Keratinocyte (primary cell): ENCODE measurements around the gene COL9A3. TPM values are rescaled to one million over a fixed set of nuclear protein-coding genes. Genes with fewer than 3 reads are reported as not detected.

Source experiments
- DNase-seq: peaks from one replicate; pipeline ENCODE4 v3.0.0-alpha.2; 2011; ENCODE audit warnings: low read depth, missing footprints, low spot score
- FAIRE-seq: peaks from 2 replicates; lab custom pipeline; 2011; peaks lifted over from hg19 to GRCh38; lab: Jason Lieb, UNC
- H2AFZ ChIP-seq: 2 replicates; pipeline ENCODE4 v1.6.0; 2012; ENCODE audit warnings: low read length, control low read depth, inconsistent platforms; ENCODE audit not compliant: control insufficient read depth
- H3K27ac ChIP-seq: 2 replicates; pipeline ENCODE4 v1.5.1; 2011; ENCODE audit warnings: low read length; ENCODE audit not compliant: control insufficient read depth, insufficient read depth
- H3K27me3 ChIP-seq: 3 replicates; pipeline ENCODE4 v1.6.0; 2011; ENCODE audit warnings: low read length; ENCODE audit not compliant: control insufficient read depth, insufficient read depth; ENCODE audit errors: extremely low read depth
- H3K36me3 ChIP-seq, 2 experiments: 2 replicates in 1 of 2; 3 replicates in 1 of 2; pipeline ENCODE4 v1.5.1; 2011; ENCODE audit warnings: low read length in 2 of 2, mild to moderate bottlenecking in 1 of 2; ENCODE audit not compliant: control insufficient read depth in 2 of 2, insufficient read depth in 2 of 2; ENCODE audit errors: extremely low read depth in 1 of 2
- H3K4me1 ChIP-seq: 3 replicates; pipeline ENCODE4 v1.5.1; 2011; ENCODE audit warnings: low read length; ENCODE audit not compliant: control insufficient read depth, insufficient read depth; ENCODE audit errors: extremely low read depth
- H3K4me2 ChIP-seq: 3 replicates; pipeline ENCODE4 v1.6.0; 2011; ENCODE audit warnings: low read depth, low read length; ENCODE audit not compliant: control insufficient read depth, insufficient read depth; ENCODE audit errors: extremely low read depth
- H3K4me3 ChIP-seq, 3 experiments: fragments of 200-600 bp in 1 of 3; sonication (generic) in 1 of 3; 2 replicates in 2 of 3; 3 replicates in 1 of 3; pipeline ENCODE4 v1.5.1; 2011 to 2016; ENCODE audit warnings: low read length in 3 of 3, mild to moderate bottlenecking in 3 of 3, control low read depth in 2 of 3, inconsistent platforms in 1 of 3, low read depth in 1 of 3, mixed read lengths in 1 of 3, mixed run types in 1 of 3, moderate library complexity in 1 of 3; ENCODE audit not compliant: control insufficient read depth in 2 of 3, insufficient read depth in 2 of 3; ENCODE audit errors: extremely low read depth in 1 of 3
- H3K79me2 ChIP-seq: 2 replicates; pipeline ENCODE4 v1.6.0; 2012; ENCODE audit warnings: low read length; ENCODE audit not compliant: control insufficient read depth, insufficient read depth
- H3K9ac ChIP-seq: 3 replicates; pipeline ENCODE4 v1.6.0; 2011; ENCODE audit warnings: low read length; ENCODE audit not compliant: control insufficient read depth, insufficient read depth; ENCODE audit errors: extremely low read depth
- H3K9me1 ChIP-seq: 3 replicates; pipeline ENCODE4 v1.6.0; 2011; ENCODE audit warnings: low read length; ENCODE audit not compliant: control insufficient read depth, insufficient read depth; ENCODE audit errors: extremely low read depth
- H3K9me3 ChIP-seq: 2 replicates; pipeline ENCODE4 v1.5.1; 2012; ENCODE audit warnings: low read depth, low read length; ENCODE audit not compliant: control insufficient read depth
- H4K20me1 ChIP-seq: 3 replicates; pipeline ENCODE4 v1.6.0; 2011; ENCODE audit warnings: low read length; ENCODE audit not compliant: control insufficient read depth, insufficient read depth; ENCODE audit errors: extremely low read depth
- EZH2 ChIP-seq: IDR thresholded peaks from one replicate; pipeline ENCODE4 v1.6.1; 2012; ENCODE audit warnings: inconsistent platforms, mild to moderate bottlenecking, low read length, moderate library complexity
- dilution Hi-C: fragments of 300-500 bp; cut with MboI; formaldehyde crosslinking; loops from one replicate; pipeline ENCODE4 v1.7.0; 2020; ENCODE audit warnings: low sequenced_read_pairs; ENCODE audit not compliant: extremely low pct_ligation_motif_present
- polyA plus RNA-seq, 5 experiments: library from polyadenylated mRNA; depleted of rRNA in 3 of 5; stranded (reverse) in 3 of 5; stranded (forward) in 1 of 5; unstranded in 1 of 5; fragments of >200 nt; gene quantifications; 1 replicate in 1 of 5; 2 replicates in 3 of 5; 3 replicates in 1 of 5; pipeline versions ENCODE4 v1.2.1 to v1.2.3, GENCODE V29; 2011 to 2012; ENCODE audit warnings: missing spikeins in 2 of 5, low read depth in 1 of 5, low replicate concordance in 1 of 5
- TF ChIP-seq, protein P1 (sequence below), 3 experiments: IDR thresholded peaks in 1 of 3; conservative IDR thresholded peaks in 1 of 3; optimal IDR thresholded peaks in 1 of 3; 2 replicates in 2 of 3; 3 replicates in 1 of 3; pipeline versions ENCODE3 to v1.5.1; 2011; ENCODE audit warnings: low read length in 3 of 3, mild to moderate bottlenecking in 3 of 3, moderate library complexity in 2 of 3, control low read depth in 1 of 3, inconsistent platforms in 1 of 3; ENCODE audit not compliant: insufficient read depth in 2 of 3; ENCODE audit errors: extremely low read depth in 1 of 3

Gene COL9A3
- polyA plus RNA-seq, 1 donor (not counting 4 experiments of a cell fraction or from before 2014, with no cell fraction given) = 4.8 TPM

DNA sequence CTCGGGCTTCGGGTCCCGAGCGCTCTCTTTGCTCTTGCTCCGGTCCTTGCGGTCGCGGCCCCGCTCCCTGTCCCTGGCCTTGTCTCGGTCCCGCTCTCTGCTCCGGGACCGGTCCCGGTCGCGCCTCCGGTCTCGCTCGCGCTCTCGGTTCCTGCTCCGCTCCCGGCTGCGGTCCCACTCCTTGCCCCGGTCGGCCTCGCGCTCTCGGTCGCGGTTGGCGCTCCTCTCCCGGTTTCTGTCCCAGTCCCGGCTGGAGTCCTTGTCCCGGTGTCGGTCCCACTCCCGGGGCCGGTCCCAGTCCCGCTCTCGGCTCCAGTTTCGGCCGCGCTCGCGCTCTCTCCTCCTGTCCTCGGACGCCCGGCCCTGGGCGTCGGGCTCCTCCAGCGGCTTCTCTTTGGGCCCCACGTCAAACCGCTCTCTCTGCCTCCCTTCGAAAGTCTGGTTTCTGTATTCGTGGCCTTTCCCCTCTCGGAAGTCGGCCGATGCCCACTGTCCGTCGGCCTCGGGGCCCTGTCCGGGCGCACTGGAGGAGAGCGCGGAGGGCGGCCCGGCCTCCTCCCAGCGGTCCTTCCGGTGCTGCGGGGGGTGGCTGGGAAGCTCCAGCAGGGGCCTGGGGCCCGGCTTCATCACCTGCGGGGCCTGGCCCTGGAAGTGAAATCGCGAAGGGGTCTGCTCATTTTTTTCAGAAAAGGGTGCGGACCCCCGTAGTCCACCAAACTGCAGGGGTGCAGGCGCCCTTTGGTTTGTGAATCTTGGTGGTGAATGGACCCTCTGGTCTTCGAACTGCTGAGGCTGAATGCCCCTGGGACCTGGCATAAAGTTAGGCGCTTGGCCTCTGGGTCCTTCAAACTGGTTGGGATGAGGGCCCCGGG is 62.7 kb downstream of the COL9A3 start:
- H3K4me2 ChIP-seq = no peak overlapping the region
- H3K9ac ChIP-seq = no peak overlapping the region
- dilution Hi-C loops = no loop called here
- FAIRE-seq (no peak), DNase-seq (no peak)
- H3K27ac ChIP-seq = no peak overlapping the region
- H3K9me1 ChIP-seq = no peaks in the 10 kb centered on the region
- no peak overlapping the region for H2AFZ ChIP-seq
- H3K79me2 ChIP-seq = no peaks in the 10 kb centered on the region
- peaks cover 11% of the 10 kb centered on the region for H3K4me1 ChIP-seq
- no peaks in the 10 kb centered on the region for H3K27me3 ChIP-seq
- no peak for TF ChIP-seq EZH2
- TF ChIP-seq, protein P1, sequence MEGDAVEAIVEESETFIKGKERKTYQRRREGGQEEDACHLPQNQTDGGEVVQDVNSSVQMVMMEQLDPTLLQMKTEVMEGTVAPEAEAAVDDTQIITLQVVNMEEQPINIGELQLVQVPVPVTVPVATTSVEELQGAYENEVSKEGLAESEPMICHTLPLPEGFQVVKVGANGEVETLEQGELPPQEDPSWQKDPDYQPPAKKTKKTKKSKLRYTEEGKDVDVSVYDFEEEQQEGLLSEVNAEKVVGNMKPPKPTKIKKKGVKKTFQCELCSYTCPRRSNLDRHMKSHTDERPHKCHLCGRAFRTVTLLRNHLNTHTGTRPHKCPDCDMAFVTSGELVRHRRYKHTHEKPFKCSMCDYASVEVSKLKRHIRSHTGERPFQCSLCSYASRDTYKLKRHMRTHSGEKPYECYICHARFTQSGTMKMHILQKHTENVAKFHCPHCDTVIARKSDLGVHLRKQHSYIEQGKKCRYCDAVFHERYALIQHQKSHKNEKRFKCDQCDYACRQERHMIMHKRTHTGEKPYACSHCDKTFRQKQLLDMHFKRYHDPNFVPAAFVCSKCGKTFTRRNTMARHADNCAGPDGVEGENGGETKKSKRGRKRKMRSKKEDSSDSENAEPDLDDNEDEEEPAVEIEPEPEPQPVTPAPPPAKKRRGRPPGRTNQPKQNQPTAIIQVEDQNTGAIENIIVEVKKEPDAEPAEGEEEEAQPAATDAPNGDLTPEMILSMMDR (optimal IDR thresholded peaks at IDR 0.05 in 1 of 3, IDR thresholded peaks at IDR 0.05 in 1 of 3, conservative IDR thresholded peaks at IDR 0.05 in 1 of 3; ENCODE audit: extremely low read depth in 1 of 3, insufficient read depth in 2 of 3, low read length in 3 of 3) = no peak
- H3K36me3 ChIP-seq = peaks cover 4% of the 10 kb centered on the region in 2 experiments
- H3K9me3 ChIP-seq = no peaks in the 10 kb centered on the region
- H4K20me1 ChIP-seq = no peaks in the 10 kb centered on the region
- no peak overlapping the region for H3K4me3 ChIP-seq

DNA sequence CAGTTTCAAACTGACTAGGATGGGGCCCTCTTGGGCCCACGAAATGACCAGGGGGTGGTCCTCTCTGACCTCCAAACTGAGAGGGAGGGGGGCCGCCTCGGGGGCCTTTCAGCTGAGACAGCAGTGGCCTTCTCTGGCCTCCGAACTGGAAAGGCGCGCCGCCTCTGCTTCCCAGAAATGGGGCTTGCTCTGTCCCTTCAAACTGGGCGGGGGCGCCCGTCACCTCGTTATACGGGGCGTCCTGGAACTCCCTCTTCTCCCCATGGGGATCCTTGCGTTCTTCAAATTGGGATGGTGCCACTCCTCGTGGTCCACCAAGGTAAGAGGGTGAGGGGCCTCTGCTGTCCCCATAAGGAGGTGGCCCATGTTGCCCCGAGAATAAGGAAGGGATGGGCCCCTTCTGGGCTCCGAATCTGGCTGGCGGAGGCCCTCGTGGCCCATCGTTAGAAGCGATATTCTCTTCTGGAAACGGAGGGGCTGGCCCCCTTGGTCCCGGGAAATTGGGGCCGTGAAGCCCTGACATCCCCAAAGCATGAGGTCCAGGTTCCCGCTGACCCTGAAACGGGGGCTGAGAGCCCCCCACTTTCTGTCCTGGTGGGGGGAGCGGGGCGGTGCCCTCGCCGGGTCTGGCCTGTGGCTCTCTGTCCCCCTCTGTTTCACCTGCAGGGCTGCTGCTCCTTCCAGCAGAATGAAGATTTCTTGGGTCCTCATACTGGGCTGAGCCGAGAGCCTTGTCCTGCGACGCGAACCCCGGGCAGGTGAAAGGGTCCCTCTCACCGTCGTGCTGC is 63.5 kb downstream of the COL9A3 start:
- peaks cover 4% of the 10 kb centered on the region in 2 experiments for H3K36me3 ChIP-seq
- no peaks in the 10 kb centered on the region for H3K9me1 ChIP-seq
- H3K9me3 ChIP-seq = no peaks in the 10 kb centered on the region
- H2AFZ ChIP-seq = no peak overlapping the region
- no peaks in the 10 kb centered on the region for H3K79me2 ChIP-seq
- H3K4me1 ChIP-seq = peaks cover 11% of the 10 kb centered on the region
- no peak overlapping the region for H3K4me3 ChIP-seq
- dilution Hi-C loops = no loop called here
- H3K27ac ChIP-seq = no peak overlapping the region
- TF ChIP-seq, protein P1 (optimal IDR thresholded peaks at IDR 0.05 in 1 of 3, IDR thresholded peaks at IDR 0.05 in 1 of 3, conservative IDR thresholded peaks at IDR 0.05 in 1 of 3; ENCODE audit: extremely low read depth in 1 of 3, insufficient read depth in 2 of 3, low read length in 3 of 3) = no peak
- TF ChIP-seq EZH2 = no peak
- no peaks in the 10 kb centered on the region for H3K27me3 ChIP-seq
- no peaks in the 10 kb centered on the region for H4K20me1 ChIP-seq
- FAIRE-seq (no peak), DNase-seq (no peak)
- H3K4me2 ChIP-seq = no peak overlapping the region
- no peak overlapping the region for H3K9ac ChIP-seq
